ENCODE results near the gene POLR1A.
A peak's percentile ranks its signal among the peaks of the same experiment; 100 is the strongest.

The POLR1A gene

GRCh38 chr2:86105252-86105968 lies at the start of gene POLR1A:
TSS of gene POLR1A (minus strand) at chr2:86105886. CDS start at chr2:86105776, 110 bp downstream.
- Histone ChIP-seq H3K4me1 (ENCODE audit: insufficient read depth, low read length) (peaks cover 19% of the 10 kb centered on the region), H2AFZ (ENCODE audit: low read depth, low read length) (peak within 1 kb of the TSS; percentile 68), H3K4me3 (ENCODE audit: low read length) (peak within 1 kb of the TSS; percentile 76), H3K27me3 (ENCODE audit: insufficient read depth, low read length) (no peaks in the 10 kb centered on the region), H3K9me3 (ENCODE audit: low read length) (no peaks in the 10 kb centered on the region), H3K36me3 (ENCODE audit: insufficient read depth, low read length) (peaks cover 42% of the 10 kb centered on the region)

GRCh38 chr2:86150502-86150901 lies 44.8 kb upstream of the POLR1A start:
- Histone ChIP-seq H3K27me3 (ENCODE audit: insufficient read depth, low read length) (no peaks in the 10 kb centered on the region), H2AFZ (ENCODE audit: low read depth, low read length) (no peak overlapping the region), H3K4me1 (ENCODE audit: insufficient read depth, low read length) (no peaks in the 10 kb centered on the region), H3K36me3 (ENCODE audit: insufficient read depth, low read length) (peaks cover 61% of the 10 kb centered on the region), H3K9me3 (ENCODE audit: low read length) (no peaks in the 10 kb centered on the region), H3K4me3 (ENCODE audit: low read length) (no peak overlapping the region)

- H3K27me3 ChIP-seq (ENCODE audit: insufficient read depth, low read length), result no peaks in the 10 kb centered on the region
- no peaks in the 10 kb centered on the region for H3K4me1 ChIP-seq (ENCODE audit: insufficient read depth, low read length)
- no peaks in the 10 kb centered on the region for H3K9me3 ChIP-seq (ENCODE audit: low read length)
- H2AFZ ChIP-seq (ENCODE audit: low read depth, low read length), result no peak overlapping the region
- peaks cover 69% of the 10 kb centered on the region for H3K36me3 ChIP-seq (ENCODE audit: insufficient read depth, low read length)
- H3K4me3 ChIP-seq (ENCODE audit: low read length), result no peak overlapping the region
Observed at GRCh38 chr2:86147793-86148192, 42.1 kb upstream of the POLR1A start.

GRCh38 chr2:86143926-86144685 lies 38.4 kb upstream of the POLR1A start:
- Histone ChIP-seq H3K27me3 (ENCODE audit: insufficient read depth, low read length) (no peaks in the 10 kb centered on the region), H3K4me3 (ENCODE audit: low read length) (no peak overlapping the region), H3K4me1 (ENCODE audit: insufficient read depth, low read length) (no peaks in the 10 kb centered on the region), H2AFZ (ENCODE audit: low read depth, low read length) (no peak overlapping the region), H3K9me3 (ENCODE audit: low read length) (no peaks in the 10 kb centered on the region), H3K36me3 (ENCODE audit: insufficient read depth, low read length) (peaks cover 76% of the 10 kb centered on the region)

- H3K36me3 ChIP-seq (ENCODE audit: insufficient read depth, low read length), result peaks cover 79% of the 10 kb centered on the region
- H2AFZ ChIP-seq (ENCODE audit: low read depth, low read length), result no peak overlapping the region
- no peaks in the 10 kb centered on the region for H3K27me3 ChIP-seq (ENCODE audit: insufficient read depth, low read length)
- H3K4me3 ChIP-seq (ENCODE audit: low read length), result no peak overlapping the region
- H3K4me1 ChIP-seq (ENCODE audit: insufficient read depth, low read length), result no peaks in the 10 kb centered on the region
- H3K9me3 ChIP-seq (ENCODE audit: low read length), result no peaks in the 10 kb centered on the region
Observed at GRCh38 chr2:86143307-86143706, 37.6 kb upstream of the POLR1A start.

GRCh38 chr2:86142436-86143257 lies 37.0 kb upstream of the POLR1A start:
- Histone ChIP-seq H3K4me3 (ENCODE audit: low read length) (no peak overlapping the region), H3K27me3 (ENCODE audit: insufficient read depth, low read length) (no peaks in the 10 kb centered on the region), H3K9me3 (ENCODE audit: low read length) (no peaks in the 10 kb centered on the region), H2AFZ (ENCODE audit: low read depth, low read length) (no peak overlapping the region), H3K36me3 (ENCODE audit: insufficient read depth, low read length) (peaks cover 80% of the 10 kb centered on the region), H3K4me1 (ENCODE audit: insufficient read depth, low read length) (no peaks in the 10 kb centered on the region)

GRCh38 chr2:86140969-86141392 lies 35.3 kb upstream of the POLR1A start:
- H2AFZ ChIP-seq (ENCODE audit: low read depth, low read length), result no peak overlapping the region
- H3K4me1 ChIP-seq (ENCODE audit: insufficient read depth, low read length), result no peaks in the 10 kb centered on the region
- no peaks in the 10 kb centered on the region for H3K27me3 ChIP-seq (ENCODE audit: insufficient read depth, low read length)
- peaks cover 88% of the 10 kb centered on the region for H3K36me3 ChIP-seq (ENCODE audit: insufficient read depth, low read length)
- no peak overlapping the region for H3K4me3 ChIP-seq (ENCODE audit: low read length)
- H3K9me3 ChIP-seq (ENCODE audit: low read length), result no peaks in the 10 kb centered on the region

- Histone ChIP-seq H3K27me3 (ENCODE audit: insufficient read depth, low read length) (no peaks in the 10 kb centered on the region), H2AFZ (ENCODE audit: low read depth, low read length) (no peak overlapping the region), H3K4me1 (ENCODE audit: insufficient read depth, low read length) (no peaks in the 10 kb centered on the region), H3K36me3 (ENCODE audit: insufficient read depth, low read length) (peaks cover 89% of the 10 kb centered on the region), H3K4me3 (ENCODE audit: low read length) (no peak overlapping the region), H3K9me3 (ENCODE audit: low read length) (no peaks in the 10 kb centered on the region)
Observed at GRCh38 chr2:86139981-86140380, 34.3 kb upstream of the POLR1A start.

- Histone ChIP-seq H3K27me3 (ENCODE audit: insufficient read depth, low read length) (no peaks in the 10 kb centered on the region), H2AFZ (ENCODE audit: low read depth, low read length) (no peak overlapping the region), H3K4me1 (ENCODE audit: insufficient read depth, low read length) (no peaks in the 10 kb centered on the region), H3K9me3 (ENCODE audit: low read length) (no peaks in the 10 kb centered on the region), H3K4me3 (ENCODE audit: low read length) (no peak overlapping the region), H3K36me3 (ENCODE audit: insufficient read depth, low read length) (peaks cover 89% of the 10 kb centered on the region)
Observed at GRCh38 chr2:86138736-86139625, 33.3 kb upstream of the POLR1A start.

- Histone ChIP-seq H3K36me3 (ENCODE audit: insufficient read depth, low read length) (peaks cover 98% of the 10 kb centered on the region), H3K9me3 (ENCODE audit: low read length) (no peaks in the 10 kb centered on the region), H2AFZ (ENCODE audit: low read depth, low read length) (no peak overlapping the region), H3K4me1 (ENCODE audit: insufficient read depth, low read length) (no peaks in the 10 kb centered on the region), H3K4me3 (ENCODE audit: low read length) (no peak overlapping the region), H3K27me3 (ENCODE audit: insufficient read depth, low read length) (no peaks in the 10 kb centered on the region)
Observed at GRCh38 chr2:86136141-86136540, 30.5 kb upstream of the POLR1A start.

GRCh38 chr2:86135653-86136052 lies 30.0 kb upstream of the POLR1A start:
- Histone ChIP-seq H3K4me3 (ENCODE audit: low read length) (no peak overlapping the region), H2AFZ (ENCODE audit: low read depth, low read length) (no peak overlapping the region), H3K9me3 (ENCODE audit: low read length) (no peaks in the 10 kb centered on the region), H3K36me3 (ENCODE audit: insufficient read depth, low read length) (peaks cover 100% of the 10 kb centered on the region), H3K27me3 (ENCODE audit: insufficient read depth, low read length) (no peaks in the 10 kb centered on the region), H3K4me1 (ENCODE audit: insufficient read depth, low read length) (no peaks in the 10 kb centered on the region)

- no peaks in the 10 kb centered on the region for H3K27me3 ChIP-seq (ENCODE audit: insufficient read depth, low read length)
- H3K4me1 ChIP-seq (ENCODE audit: insufficient read depth, low read length), result no peaks in the 10 kb centered on the region
- H3K36me3 ChIP-seq (ENCODE audit: insufficient read depth, low read length), result peaks cover 97% of the 10 kb centered on the region
- H3K4me3 ChIP-seq (ENCODE audit: low read length), result no peak overlapping the region
- H2AFZ ChIP-seq (ENCODE audit: low read depth, low read length), result no peak overlapping the region
- no peaks in the 10 kb centered on the region for H3K9me3 ChIP-seq (ENCODE audit: low read length)
Observed at GRCh38 chr2:86134709-86135108, 29.0 kb upstream of the POLR1A start.
